ENCODE results near the gene TET1. TPM values are rescaled to one million over a fixed set of nuclear protein-coding genes. Genes with fewer than 3 reads are reported as not detected.

Gene TET1
- total RNA-seq, 2 donors from 2014 or later = 50.8 to 60.5 TPM

GRCh38 chr10:68647672-68648341 lies 87.7 kb downstream of the TET1 start:
- H3K9me3 ChIP-seq (ENCODE audit: control insufficient read depth, low read length) = no peaks in the 10 kb centered on the region
- no peak overlapping the region for H3K27ac Mint-ChIP-seq
- no peak overlapping the region for H3K9ac ChIP-seq (ENCODE audit: extremely low read depth, low read length, poor library complexity, severe bottlenecking)
- TF ChIP-seq CTCF (conservative IDR thresholded peaks at IDR 0.05) = no peak
- peaks cover 78% of the 10 kb centered on the region for H3K36me3 ChIP-seq (ENCODE audit: control insufficient read depth, insufficient read depth, low read length)
- no peak overlapping the region for H3K27ac ChIP-seq (ENCODE audit: low read depth, low read length)
- H3K27me3 ChIP-seq (ENCODE audit: control insufficient read depth, insufficient read depth, low read length, poor library complexity, severe bottlenecking) = no peaks in the 10 kb centered on the region
- no peaks in the 10 kb centered on the region for H3K9me3 Mint-ChIP-seq
- no peaks in the 10 kb centered on the region for H3K4me1 ChIP-seq (ENCODE audit: control insufficient read depth, insufficient read depth, low read length)
- no peak overlapping the region for H3K4me3 ChIP-seq (ENCODE audit: low read length)
- peaks cover 3% of the 10 kb centered on the region for H3K4me1 Mint-ChIP-seq
- DNase-seq = no peak
- no peaks in the 10 kb centered on the region for H3K27me3 Mint-ChIP-seq (ENCODE audit: insufficient read depth)
- H3K4me3 Mint-ChIP-seq = no peak overlapping the region
- peaks cover 73% of the 10 kb centered on the region for H3K36me3 Mint-ChIP-seq (ENCODE audit: low read depth)
- 91% methylated on average over 2 of the region's 2 CpGs; no CpG with 5 or more reads in 1 of the 2 experiments for WGBS, 2 experiments (ENCODE audit: insufficient coverage in 1 of 2, insufficient read length in 1 of 2)

GRCh38 chr10:68655620-68656126 lies 95.5 kb downstream of the TET1 start:
- Mint-ChIP-seq H3K4me1 (peaks cover 7% of the 10 kb centered on the region), H3K36me3 (ENCODE audit: low read depth) (peaks cover 69% of the 10 kb centered on the region), H3K27me3 (ENCODE audit: insufficient read depth) (no peaks in the 10 kb centered on the region), H3K27ac (no peak overlapping the region), H3K4me3 (no peak overlapping the region), H3K9me3 (peaks cover 3% of the 10 kb centered on the region)
- no peak overlapping the region for H3K27ac ChIP-seq (ENCODE audit: low read depth, low read length)
- no peak overlapping the region for H3K9ac ChIP-seq (ENCODE audit: extremely low read depth, low read length, poor library complexity, severe bottlenecking)
- H3K9me3 ChIP-seq (ENCODE audit: control insufficient read depth, low read length) = peaks cover 8% of the 10 kb centered on the region
- no peak for DNase-seq
- no peak for TF ChIP-seq CTCF (conservative IDR thresholded peaks at IDR 0.05)
- no peaks in the 10 kb centered on the region for H3K27me3 ChIP-seq (ENCODE audit: control insufficient read depth, insufficient read depth, low read length, poor library complexity, severe bottlenecking)
- WGBS, 2 experiments (ENCODE audit: insufficient coverage in 1 of 2, insufficient read length in 1 of 2) = 93 to 100% methylated on average over 1 to 3 of the region's 3 CpGs
- no peak overlapping the region for H3K4me3 ChIP-seq (ENCODE audit: low read length)
- no peaks in the 10 kb centered on the region for H3K4me1 ChIP-seq (ENCODE audit: control insufficient read depth, insufficient read depth, low read length)
- peaks cover 75% of the 10 kb centered on the region for H3K36me3 ChIP-seq (ENCODE audit: control insufficient read depth, insufficient read depth, low read length)

- H3K27me3 ChIP-seq (ENCODE audit: control insufficient read depth, insufficient read depth, low read length, poor library complexity, severe bottlenecking) = no peaks in the 10 kb centered on the region
- 84% methylated on average over 1 of the region's 2 CpGs; no CpG with 5 or more reads in 1 of the 2 experiments for WGBS, 2 experiments (ENCODE audit: insufficient coverage in 1 of 2, insufficient read length in 1 of 2)
- no peaks in the 10 kb centered on the region for H3K4me1 ChIP-seq (ENCODE audit: control insufficient read depth, insufficient read depth, low read length)
- no peak overlapping the region for H3K9ac ChIP-seq (ENCODE audit: extremely low read depth, low read length, poor library complexity, severe bottlenecking)
- Mint-ChIP-seq H3K4me3 (no peak overlapping the region), H3K27me3 (ENCODE audit: insufficient read depth) (no peaks in the 10 kb centered on the region), H3K9me3 (no peaks in the 10 kb centered on the region), H3K27ac (no peak overlapping the region), H3K4me1 (no peaks in the 10 kb centered on the region), H3K36me3 (ENCODE audit: low read depth) (peaks cover 55% of the 10 kb centered on the region)
- DNase-seq = no peak
- H3K27ac ChIP-seq (ENCODE audit: low read depth, low read length) = no peak overlapping the region
- H3K9me3 ChIP-seq (ENCODE audit: control insufficient read depth, low read length) = no peaks in the 10 kb centered on the region
- H3K36me3 ChIP-seq (ENCODE audit: control insufficient read depth, insufficient read depth, low read length) = peaks cover 55% of the 10 kb centered on the region
- TF ChIP-seq CTCF (conservative IDR thresholded peaks at IDR 0.05) = no peak
- H3K4me3 ChIP-seq (ENCODE audit: low read length) = no peak overlapping the region
Measured at GRCh38 chr10:68665841-68666240, 105.7 kb downstream of the TET1 start.
